Suprapubic skin (tissue), 4 donors: ENCODE results near the gene ZNF587.

Experiments used
- CTCF ChIP-seq, 2 donors: fragments of 200-600 bp in 1 of 2; fragments of 450-650 bp in 1 of 2; sonication (generic) in 1 of 2; IDR thresholded peaks; one replicate each; pipeline ENCODE4 v1.5.1; 2016 to 2019; ENCODE audit warnings: antibody characterized with exemption in 2 of 2, mild to moderate bottlenecking in 1 of 2, moderate library complexity in 1 of 2
- EP300 ChIP-seq: sonication (generic); formaldehyde crosslinking; IDR thresholded peaks from one replicate; pipeline ENCODE4 v1.6.1; 2017; ENCODE audit warnings: antibody characterized with exemption
- POLR2A ChIP-seq, 2 donors: fragments of 450-650 bp; IDR thresholded peaks; one replicate each; pipeline ENCODE4 v1.6.1; 2017; ENCODE audit warnings: antibody characterized with exemption in 2 of 2, mild to moderate bottlenecking in 2 of 2, moderate library complexity in 2 of 2
- POLR2AphosphoS5 ChIP-seq, 3 donors: sonication (generic); formaldehyde crosslinking; IDR thresholded peaks; one replicate each; pipeline ENCODE4 v1.6.1; 2017; ENCODE audit warnings: antibody characterized with exemption in 3 of 3

GRCh38 chr19:57817976-57818375, 31.7 kb upstream of the ZNF587 start:
- TF ChIP-seq CTCF (IDR thresholded peaks at IDR 0.05) (no peak), POLR2AphosphoS5 (IDR thresholded peaks at IDR 0.05) (no peak), POLR2A (IDR thresholded peaks at IDR 0.05) (no peak), EP300 (no peak)
